Liver (tissue), 9 donors: Measurements from ENCODE around the gene CD244. TPM values are rescaled to one million over a fixed set of nuclear protein-coding genes. Genes with fewer than 3 reads are reported as not detected.

Experiments used
- DNase-seq: peaks from one replicate; pipeline ENCODE4 v3.0.0-alpha.2; 2017; ENCODE audit warnings: low spot score
- H3K27ac ChIP-seq, 2 donors: one replicate each; pipeline ENCODE4 v1.7.0; 2013; ENCODE audit warnings: inconsistent platforms in 2 of 2, low read length in 2 of 2, control low read depth in 1 of 2, low read depth in 1 of 2, mild to moderate bottlenecking in 1 of 2
- H3K27me3 ChIP-seq, 4 donors: one replicate each; pipeline versions ENCODE4 v1.6.1 to v1.7.0; 2013; ENCODE audit warnings: low read length in 3 of 4, inconsistent platforms in 1 of 4, mild to moderate bottlenecking in 1 of 4, moderate library complexity in 1 of 4; ENCODE audit not compliant: control insufficient read depth in 4 of 4, insufficient read depth in 4 of 4
- H3K36me3 ChIP-seq, 4 donors: one replicate each; pipeline versions ENCODE4 v1.6.1 to v1.7.0; 2013; ENCODE audit warnings: low read length in 3 of 4, mild to moderate bottlenecking in 3 of 4, low read depth in 1 of 4, moderate library complexity in 1 of 4; ENCODE audit not compliant: control insufficient read depth in 4 of 4, insufficient read depth in 3 of 4
- H3K4me1 ChIP-seq, 4 donors: one replicate each; pipeline versions ENCODE4 v1.6.1 to v1.7.0; 2013; ENCODE audit warnings: low read length in 3 of 4, mild to moderate bottlenecking in 3 of 4, moderate library complexity in 1 of 4; ENCODE audit not compliant: control insufficient read depth in 4 of 4, insufficient read depth in 4 of 4
- H3K4me3 ChIP-seq, 3 donors: one replicate each; pipeline versions ENCODE4 v1.6.1 to v1.7.0; 2013; ENCODE audit warnings: low read length in 3 of 3, control low read depth in 1 of 3, low read depth in 1 of 3, mild to moderate bottlenecking in 1 of 3
- H3K9ac ChIP-seq, 2 donors: one replicate each; pipeline ENCODE4 v1.7.0; 2013; ENCODE audit warnings: low read length in 2 of 2, mild to moderate bottlenecking in 2 of 2, moderate library complexity in 2 of 2, control low read depth in 1 of 2, low read depth in 1 of 2
- H3K9me3 ChIP-seq, 4 donors: one replicate each; pipeline versions ENCODE4 v1.6.1 to v1.7.0; 2013; ENCODE audit warnings: low read length in 3 of 4; ENCODE audit not compliant: control insufficient read depth in 4 of 4
- ATF3 ChIP-seq: IDR thresholded peaks from 2 replicates; pipeline ENCODE4 v1.6.1; 2016; ENCODE audit warnings: antibody characterized with exemption
- CTCF ChIP-seq: fragments of 150-350 bp; IDR thresholded peaks from 2 replicates; pipeline ENCODE4 v1.5.1; 2017; ENCODE audit warnings: improper control_type of control experiment, low read depth, low read length; ENCODE audit not compliant: missing input control
- EGR1 ChIP-seq, 2 donors: IDR thresholded peaks; 2 replicates each; pipeline ENCODE4 v1.6.1; 2016 to 2018; ENCODE audit warnings: antibody characterized with exemption in 2 of 2, low read depth in 2 of 2
- FOXA1 ChIP-seq: IDR thresholded peaks from 2 replicates; pipeline ENCODE4 v1.6.1; 2016; ENCODE audit warnings: antibody characterized with exemption
- FOXA2 ChIP-seq: IDR thresholded peaks from 2 replicates; pipeline ENCODE4 v1.6.1; 2016; ENCODE audit warnings: antibody characterized with exemption
- GABPA ChIP-seq, 2 donors: IDR thresholded peaks in 1 of 2; conservative IDR thresholded peaks in 1 of 2; 2 replicates each; pipeline ENCODE4 v1.6.1; 2016; ENCODE audit warnings: antibody characterized with exemption in 2 of 2, mild to moderate bottlenecking in 1 of 2, moderate library complexity in 1 of 2
- HNF4A ChIP-seq, 2 donors: conservative IDR thresholded peaks; 2 replicates each; pipeline ENCODE4 v1.6.1; 2016; ENCODE audit warnings: antibody characterized with exemption in 2 of 2, mild to moderate bottlenecking in 2 of 2
- HNF4G ChIP-seq: IDR thresholded peaks from 2 replicates; pipeline ENCODE4 v1.6.1; 2016; ENCODE audit warnings: antibody characterized with exemption
- JUND ChIP-seq, 2 donors: IDR thresholded peaks; 2 replicates each; pipeline ENCODE4 v1.6.1; 2016; ENCODE audit warnings: antibody characterized with exemption in 2 of 2
- MAX ChIP-seq: IDR thresholded peaks from 2 replicates; pipeline ENCODE4 v1.6.1; 2016; ENCODE audit warnings: antibody characterized with exemption
- NR2F2 ChIP-seq: IDR thresholded peaks from 2 replicates; pipeline ENCODE4 v1.6.1; 2016; ENCODE audit warnings: antibody characterized with exemption
- RAD21 ChIP-seq, 2 donors: IDR thresholded peaks; 2 replicates each; pipeline ENCODE4 v1.6.1; 2016; ENCODE audit warnings: antibody characterized with exemption in 2 of 2, mild to moderate bottlenecking in 2 of 2
- REST ChIP-seq: IDR thresholded peaks from 2 replicates; pipeline ENCODE4 v1.6.1; 2016; ENCODE audit warnings: antibody characterized with exemption, mild to moderate bottlenecking
- RXRA ChIP-seq, 2 donors: IDR thresholded peaks; 2 replicates each; pipeline ENCODE4 v1.6.1; 2017 to 2018; ENCODE audit warnings: antibody characterized with exemption in 2 of 2, mild to moderate bottlenecking in 1 of 2
- SP1 ChIP-seq: IDR thresholded peaks from 2 replicates; pipeline ENCODE4 v1.6.1; 2018; ENCODE audit warnings: antibody characterized with exemption, mild to moderate bottlenecking
- TAF1 ChIP-seq: conservative IDR thresholded peaks from 2 replicates; pipeline ENCODE4 v1.6.1; 2016; ENCODE audit warnings: antibody characterized with exemption, mild to moderate bottlenecking
- YY1 ChIP-seq: IDR thresholded peaks from 2 replicates; pipeline ENCODE4 v1.6.1; 2016; ENCODE audit warnings: antibody characterized with exemption, mild to moderate bottlenecking
- ZBTB33 ChIP-seq: IDR thresholded peaks from 2 replicates; pipeline ENCODE4 v1.6.1; 2016; ENCODE audit warnings: antibody characterized with exemption
- WGBS: extraction: QIAGEN DNeasy Blood & Tissue Kit; methylation state at CpG from one replicate; pipeline ENCODE4 v1.1.7; 2013; 5-methylcytosine and 5-hydroxymethylcytosine counted together
- polyA plus RNA-seq, 2 donors: library from polyadenylated mRNA; stranded (reverse) in 1 of 2; unstranded in 1 of 2; fragments of 200-250 nt in 1 of 2; fragments of >200 nt in 1 of 2; fragmentation: Nextera tagmentation in 1 of 2; extraction: Ambion mirVana in 1 of 2; gene quantifications; one replicate each; pipeline versions ENCODE4 v1.2.1 to v1.2.3, GENCODE V29; 2013 to 2015
- total RNA-seq, 2 donors: library from RNA; depleted of rRNA; stranded (reverse); fragments of >200 nt; gene quantifications; one replicate each; pipeline ENCODE4 v1.2.3, GENCODE V29; 2014
- donor health status: healthy.
- donor health status: healthy.
- donor health status: healthy.
- donor health status: healthy.
- donor health status: healthy.

CD244 gene
- total and polyA plus RNA-seq, 4 donors = 0.85 to 6.6 (median 1.8) TPM

- H3K4me3 ChIP-seq = no peak overlapping the region
Observed at GRCh38 chr1:160858097-160858496, 4.6 kb downstream of the CD244 start.

More at GRCh38 chr1:160858097-160858496, 4.6 kb downstream of the CD244 start:
- DNase-seq = peak; percentile 81
- TF ChIP-seq EGR1 (IDR thresholded peaks at IDR 0.05; ENCODE audit: low read depth in 2 of 2) (no peak), NR2F2 (no peak), REST (no peak), FOXA2 (no peak), ATF3 (no peak), ZBTB33 (no peak), SP1 (no peak), GABPA (IDR thresholded peaks at IDR 0.05 in 1 of 2, conservative IDR thresholded peaks at IDR 0.05 in 1 of 2) (no peak), HNF4A (conservative IDR thresholded peaks at IDR 0.05) (no peak), JUND (IDR thresholded peaks at IDR 0.05) (no peak), CTCF (no peak), FOXA1 (no peak), MAX (no peak), HNF4G (no peak), RAD21 (IDR thresholded peaks at IDR 0.05) (no peak), RXRA (IDR thresholded peaks at IDR 0.05) (no peak), TAF1 (no peak), YY1 (no peak)
- H3K36me3 ChIP-seq = no peaks in the 10 kb centered on the region
- H3K9ac ChIP-seq = no peak overlapping the region
- no peaks in the 10 kb centered on the region for H3K9me3 ChIP-seq
- H3K27me3 ChIP-seq = no peaks in the 10 kb centered on the region
- H3K4me1 ChIP-seq = peaks cover 0 to 8% (median 8%) of the 10 kb centered on the region in 4 donors
- WGBS = 52% methylated on average over 4 of the region's 4 CpGs
- H3K27ac ChIP-seq = no peak overlapping the region
